Activated T-cell treated with anti-CD3 and anti-CD28 coated beads for 24 hours (primary cell): ENCODE measurements around the gene SMARCD2.
"Not testable (repeated sequence)": the region's sequence is repeated elsewhere in the genome, so short reads cannot be mapped to it uniquely, and the experiment has no call there.

ENCODE experiments used
- DNase-seq: peaks from one replicate; pipeline ENCODE4 v3.0.0-alpha.2; 2020; ENCODE audit warnings: low read depth

SMARCD2 gene

GRCh38 chr17:63842540-63843386 lies at the start of gene SMARCD2:
SMARCD2 (minus strand) TSS chr17:63842685; CDS start chr17:63842674, 11 bp downstream.
- peak; percentile 99 for DNase-seq

GRCh38 chr17:63889026-63889848 lies 46.8 kb upstream of the SMARCD2 start:
- DNase-seq: peak; percentile 13

GRCh38 chr17:63885119-63885518 lies 42.6 kb upstream of the SMARCD2 start:
- DNase-seq: not testable (repeated sequence)

GRCh38 chr17:63882626-63883126 lies 40.2 kb upstream of the SMARCD2 start:
- not testable (repeated sequence) for DNase-seq

- peak; percentile 42 for DNase-seq
Measured at GRCh38 chr17:63881935-63882601, 39.6 kb upstream of the SMARCD2 start, which contains the start of gene GH2. GH2 (minus strand) TSS chr17:63881944; CDS start chr17:63881801, 143 bp downstream.

- not testable (repeated sequence) for DNase-seq
Measured at GRCh38 chr17:63881337-63881736, 38.9 kb upstream of the SMARCD2 start.

- no peak for DNase-seq
Measured at GRCh38 chr17:63880706-63881105, 38.2 kb upstream of the SMARCD2 start.

- DNase-seq: not testable (repeated sequence)
Measured at GRCh38 chr17:63878413-63878812, 35.9 kb upstream of the SMARCD2 start.

GRCh38 chr17:63874693-63875092 lies 32.2 kb upstream of the SMARCD2 start:
- DNase-seq: not testable (repeated sequence)

GRCh38 chr17:63874061-63874626 lies 31.7 kb upstream of the SMARCD2 start:
- not testable (repeated sequence) for DNase-seq

GRCh38 chr17:63873577-63873976 lies 31.1 kb upstream of the SMARCD2 start, which contains the start of gene CSH2:
CSH2 (minus strand) TSS chr17:63873677; CDS start chr17:63873614, 63 bp downstream.
- not testable (repeated sequence) for DNase-seq

- not testable (repeated sequence) for DNase-seq
Measured at GRCh38 chr17:63871646-63872365, 29.3 kb upstream of the SMARCD2 start.

GRCh38 chr17:63870292-63870665 lies 27.8 kb upstream of the SMARCD2 start:
- not testable (repeated sequence) for DNase-seq

GRCh38 chr17:63869491-63870291 lies 27.2 kb upstream of the SMARCD2 start:
- DNase-seq: not testable (repeated sequence)

- DNase-seq: not testable (repeated sequence)
Measured at GRCh38 chr17:63866625-63867024, 24.1 kb upstream of the SMARCD2 start.

GRCh38 chr17:63859257-63859656 lies 16.8 kb upstream of the SMARCD2 start:
- DNase-seq: no peak

- DNase-seq: not testable (repeated sequence)
Measured at GRCh38 chr17:63856425-63856824, 13.9 kb upstream of the SMARCD2 start.

- no peak for DNase-seq
Measured at GRCh38 chr17:63855185-63855584, 12.7 kb upstream of the SMARCD2 start.

- no peak for DNase-seq
Measured at GRCh38 chr17:63854709-63855108, 12.2 kb upstream of the SMARCD2 start.

GRCh38 chr17:63853260-63853659 lies 10.8 kb upstream of the SMARCD2 start:
- DNase-seq: no peak
